C4-2B (cell line): ENCODE measurements around the gene PKN2.

ENCODE experiments used
- H3K27ac ChIP-seq: fragments of 450-650 bp; 2 replicates; pipeline ENCODE4 v1.5.1; 2017
- ZFX ChIP-seq: fragments of 450-650 bp; IDR thresholded peaks from 2 replicates; pipeline ENCODE4 v1.6.1; 2017
- TF ChIP-seq, protein P1 (sequence below): fragments of 450-650 bp; conservative IDR thresholded peaks from 2 replicates; pipeline ENCODE4 v1.5.1; 2017; ENCODE audit warnings: mild to moderate bottlenecking

PKN2 gene

DNA sequence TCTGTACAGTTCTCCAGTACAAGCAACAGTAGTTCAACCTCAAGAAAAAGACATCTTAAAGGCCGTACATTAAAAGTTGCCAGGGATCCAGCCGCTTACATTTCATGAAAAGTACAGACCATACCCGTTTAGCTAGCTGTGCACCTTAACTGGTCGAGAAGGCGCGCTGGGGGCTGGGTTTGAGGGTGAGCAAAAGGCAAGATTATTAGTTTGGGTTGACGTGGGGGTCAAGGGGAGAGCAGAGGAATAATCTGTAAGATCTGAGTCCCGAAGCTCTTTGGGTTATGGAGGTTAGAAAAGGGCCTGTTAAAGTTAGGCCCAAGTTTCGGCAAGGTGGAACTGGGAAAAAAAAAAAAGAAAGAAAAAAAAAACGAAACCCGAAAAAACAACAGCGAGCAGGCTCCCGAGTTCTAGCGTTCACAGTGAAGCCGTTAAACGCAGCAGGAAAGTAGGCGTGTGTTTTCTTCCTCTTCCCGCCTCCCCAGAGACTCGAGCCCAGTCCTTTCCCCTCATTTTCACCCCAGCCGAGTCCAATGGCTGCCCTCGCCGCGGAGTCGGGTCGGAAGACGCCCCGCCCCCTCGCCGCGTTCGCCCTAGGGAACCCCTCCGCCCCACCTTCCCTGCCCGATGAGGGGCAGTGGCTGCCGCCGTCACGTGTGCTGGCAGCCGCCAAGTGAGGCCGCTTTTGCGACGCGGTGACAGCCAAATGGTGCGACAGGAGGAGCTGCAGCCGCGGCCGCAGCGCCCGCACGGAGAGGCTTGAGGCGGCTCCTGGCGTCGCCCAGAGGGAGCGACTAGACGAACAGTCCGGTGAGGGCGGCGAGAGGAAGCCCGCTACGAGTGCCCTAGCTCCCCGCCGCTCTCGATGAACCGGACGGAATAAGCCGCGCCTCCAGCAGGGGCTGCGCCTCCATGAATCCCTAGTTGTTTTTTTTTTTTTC lies at the start of gene PKN2:
PKN2 (plus strand) TSS at position 733 of the 941 bp plus-strand sequence. CDS start 308 bp downstream, outside the sequence.
- TF ChIP-seq ZFX = no peak
- TF ChIP-seq, protein P1, sequence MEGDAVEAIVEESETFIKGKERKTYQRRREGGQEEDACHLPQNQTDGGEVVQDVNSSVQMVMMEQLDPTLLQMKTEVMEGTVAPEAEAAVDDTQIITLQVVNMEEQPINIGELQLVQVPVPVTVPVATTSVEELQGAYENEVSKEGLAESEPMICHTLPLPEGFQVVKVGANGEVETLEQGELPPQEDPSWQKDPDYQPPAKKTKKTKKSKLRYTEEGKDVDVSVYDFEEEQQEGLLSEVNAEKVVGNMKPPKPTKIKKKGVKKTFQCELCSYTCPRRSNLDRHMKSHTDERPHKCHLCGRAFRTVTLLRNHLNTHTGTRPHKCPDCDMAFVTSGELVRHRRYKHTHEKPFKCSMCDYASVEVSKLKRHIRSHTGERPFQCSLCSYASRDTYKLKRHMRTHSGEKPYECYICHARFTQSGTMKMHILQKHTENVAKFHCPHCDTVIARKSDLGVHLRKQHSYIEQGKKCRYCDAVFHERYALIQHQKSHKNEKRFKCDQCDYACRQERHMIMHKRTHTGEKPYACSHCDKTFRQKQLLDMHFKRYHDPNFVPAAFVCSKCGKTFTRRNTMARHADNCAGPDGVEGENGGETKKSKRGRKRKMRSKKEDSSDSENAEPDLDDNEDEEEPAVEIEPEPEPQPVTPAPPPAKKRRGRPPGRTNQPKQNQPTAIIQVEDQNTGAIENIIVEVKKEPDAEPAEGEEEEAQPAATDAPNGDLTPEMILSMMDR = peak; percentile 20; the same call in 1 of the 2 replicates

DNA sequence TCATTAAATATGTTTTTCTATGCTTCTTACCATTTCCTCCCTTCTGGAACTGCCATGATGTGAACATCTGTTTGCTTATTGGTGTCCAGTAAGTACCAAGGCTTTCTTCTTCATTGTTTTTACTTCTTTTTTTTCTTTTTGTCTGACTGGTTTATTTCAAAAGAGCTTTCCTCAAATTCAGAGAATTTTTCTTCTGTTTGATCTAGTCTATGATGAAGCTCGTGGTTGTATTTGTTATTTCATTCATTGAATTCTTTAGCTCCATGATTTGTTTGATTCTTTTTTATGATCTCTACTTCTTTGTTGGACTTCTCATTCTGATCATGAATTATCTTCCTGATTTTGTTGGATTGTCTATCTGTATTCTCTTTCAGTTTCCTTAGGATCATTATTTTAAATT lies 49.5 kb upstream of the PKN2 start:
- H3K27ac ChIP-seq = no peak overlapping the region
- TF ChIP-seq, protein P1 = no peak
- TF ChIP-seq ZFX = no peak

More for the DNA sequence above, at the start of gene PKN2:
- H3K27ac ChIP-seq = peak within 1 kb of the TSS; percentile 93

DNA sequence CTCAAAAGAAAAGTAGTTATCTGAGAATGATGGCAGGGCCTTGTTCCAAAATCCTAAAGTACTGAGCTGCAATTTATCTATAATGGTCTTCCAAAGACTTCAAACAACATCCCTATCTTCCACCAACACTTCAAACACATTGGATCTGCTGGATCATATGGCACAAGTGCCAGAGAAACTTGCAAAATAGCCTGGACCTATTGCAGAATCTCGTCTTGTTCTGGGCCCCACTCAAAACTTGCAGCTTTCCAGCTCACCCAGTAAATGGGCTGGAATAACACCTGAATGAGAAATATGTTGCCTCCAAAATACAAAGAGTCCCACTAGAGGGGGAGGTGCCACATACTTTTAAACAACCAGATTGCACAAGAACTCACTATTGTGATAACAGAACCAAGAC lies 44.0 kb upstream of the PKN2 start:
- TF ChIP-seq ZFX = no peak
- TF ChIP-seq, protein P1 = no peak

DNA sequence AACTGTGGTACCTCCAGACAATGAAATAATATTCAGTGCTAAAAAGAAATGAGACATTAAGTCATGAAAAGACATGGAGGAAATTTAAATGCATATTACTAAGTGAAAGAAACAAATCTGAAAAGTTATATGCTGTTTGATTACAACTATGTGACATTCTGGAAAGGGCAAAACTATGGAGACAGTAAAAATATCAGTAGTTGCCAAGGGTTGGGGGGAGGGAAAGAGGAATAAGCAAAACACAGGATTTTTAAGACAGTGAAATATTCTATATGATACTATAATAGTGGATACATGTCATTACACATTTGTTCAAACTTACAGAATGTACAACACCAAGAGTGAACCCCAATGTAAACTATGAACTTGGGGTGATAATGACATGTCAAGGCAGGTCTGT lies 38.2 kb upstream of the PKN2 start:
- no peak overlapping the region for H3K27ac ChIP-seq
- TF ChIP-seq, protein P1 = no peak
- TF ChIP-seq ZFX = no peak

More for the DNA sequence above, 44.0 kb upstream of the PKN2 start:
- no peak overlapping the region for H3K27ac ChIP-seq

DNA sequence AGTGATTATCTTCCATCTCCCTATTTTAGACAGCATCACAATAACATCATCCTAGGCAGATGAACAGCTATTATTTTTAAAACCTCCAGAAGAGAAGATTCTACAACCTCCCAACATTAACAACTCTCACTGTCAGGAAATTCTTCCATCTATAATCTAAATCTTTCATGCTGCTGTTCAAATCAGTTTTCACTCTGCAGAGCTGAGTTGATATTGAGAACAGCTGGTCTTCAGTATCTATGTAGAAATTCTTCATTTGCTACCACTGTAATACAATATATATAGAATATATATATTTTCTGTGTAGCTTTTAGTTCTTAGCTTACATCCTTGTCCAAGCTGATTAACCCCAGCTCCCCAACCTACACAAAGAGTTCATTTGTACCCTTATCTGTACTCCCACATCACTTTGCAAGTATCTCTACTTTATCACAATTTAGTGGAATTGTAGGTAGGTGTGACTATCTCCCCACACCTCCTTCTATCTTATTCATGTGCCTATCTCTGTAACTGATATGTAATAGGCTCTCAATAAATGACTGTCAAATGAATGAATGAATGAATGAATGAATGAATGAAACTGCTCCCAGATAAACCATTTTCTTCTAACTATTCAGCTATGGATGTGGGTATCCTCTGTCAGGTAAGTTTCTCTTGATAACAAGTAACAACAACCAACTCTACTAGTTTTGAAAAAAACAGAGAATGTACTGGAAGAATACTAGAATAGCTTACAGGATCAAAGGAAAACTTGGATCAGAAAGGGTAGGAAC lies 37.4 kb upstream of the PKN2 start:
- H3K27ac ChIP-seq = no peak overlapping the region
- TF ChIP-seq, protein P1 = no peak
- TF ChIP-seq ZFX = no peak

DNA sequence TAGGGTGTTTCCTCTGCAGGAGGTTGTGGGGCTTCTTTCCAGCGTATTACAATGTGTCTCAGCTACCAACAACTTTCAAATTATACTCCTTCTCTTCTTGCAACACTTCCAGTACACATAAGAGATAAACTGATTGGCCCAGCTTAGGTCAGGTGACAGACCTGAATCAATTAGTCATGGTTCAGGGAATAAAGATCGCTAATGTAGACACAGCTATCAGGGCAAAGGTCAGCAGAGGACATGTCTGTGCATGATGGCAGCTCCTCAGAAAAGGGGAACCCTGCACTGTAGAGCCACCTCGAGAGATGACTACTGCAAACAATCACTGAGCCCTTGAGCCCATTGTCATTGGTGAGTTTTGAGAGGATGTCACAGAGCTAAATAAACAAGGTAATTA lies 36.8 kb upstream of the PKN2 start:
- TF ChIP-seq, protein P1 = no peak
- TF ChIP-seq ZFX = no peak
- no peak overlapping the region for H3K27ac ChIP-seq
